K562 (cell line): ENCODE data around the gene SPATA45. TPM values are rescaled to one million over a fixed set of nuclear protein-coding genes. Genes with fewer than 3 reads are reported as not detected.

ENCODE experiments used
- ATAC-seq: fragments of 200-7000 bp; cut with Tn5 transposase; 3 replicates; pipeline ENCODE4 v1.9.1; 2020; ENCODE audit warnings: moderate library complexity
- BruUV-seq: library from RNA; stranded (reverse); fragments of 400-500 nt; replicated peaks from 2 replicates; lab custom pipeline; 2021; lab: Mats Ljungman, UMichigan
- CTCF ChIA-PET: fragments of 300-600 bp; formaldehyde crosslinking; extraction: SDS; loops from one replicate; lab custom pipeline; 2021; ENCODE audit warnings: low intra/inter-chr PET ratio; lab: Yijun Ruan, JAX
- POLR2A ChIA-PET: fragments of 300-600, 350-650 bp; sonication (Branson Sonifier 250); formaldehyde crosslinking; extraction: SDS; loops from one replicate; lab custom pipeline; 2021; ENCODE audit warnings: antibody characterized with exemption, inconsistent platforms; lab: Yijun Ruan, JAX
- DNase-seq, 4 experiments: peaks; one replicate each; pipeline versions ENCODE4 v3.0.0 to v3.0.0-alpha.2; 2011 to 2018; ENCODE audit warnings: low spot score in 3 of 4, mixed read lengths in 3 of 4; ENCODE audit errors: extremely low read depth in 1 of 4
- FAIRE-seq: peaks from 2 replicates; lab custom pipeline; 2011; peaks lifted over from hg19 to GRCh38; lab: Jason Lieb, UNC
- H2AFZ ChIP-seq: 2 replicates; pipeline ENCODE4 v1.6.0; 2011; ENCODE audit warnings: low read depth, low read length, control low read depth, inconsistent platforms
- H3K27ac ChIP-seq: fragments of 200-600 bp; 3 replicates; pipeline ENCODE4 v1.8.0; 2011; ENCODE audit warnings: low read depth, mild to moderate bottlenecking, control low read depth, inconsistent platforms, low read length, moderate library complexity, mixed read lengths; ENCODE audit errors: extremely low read depth
- H3K27me3 ChIP-seq, 2 experiments: fragments of 300-600 bp in 1 of 2; 2 replicates in 1 of 2; 3 replicates in 1 of 2; pipeline versions ENCODE4 v1.6.0 to v1.8.0; 2011; ENCODE audit warnings: inconsistent platforms in 2 of 2, low read length in 2 of 2, mild to moderate bottlenecking in 1 of 2, mixed read lengths in 1 of 2, moderate library complexity in 1 of 2; ENCODE audit not compliant: control insufficient read depth in 2 of 2, insufficient read depth in 2 of 2
- H3K36me3 ChIP-seq: fragments of 300-600 bp; 3 replicates; pipeline ENCODE4 v1.8.0; 2011; ENCODE audit warnings: mild to moderate bottlenecking, low read length, inconsistent platforms; ENCODE audit not compliant: control insufficient read depth, insufficient read depth
- H3K4me1 ChIP-seq, 2 experiments: fragments of 200-600 bp in 1 of 2; replicated peaks in 1 of 2; 2 replicates in 1 of 2; 3 replicates in 1 of 2; pipeline versions ENCODE4 v1.5.1 to v1.8.0; 2011; ENCODE audit warnings: inconsistent platforms in 2 of 2, low read length in 2 of 2, mild to moderate bottlenecking in 1 of 2, mixed read lengths in 1 of 2, moderate library complexity in 1 of 2; ENCODE audit not compliant: control insufficient read depth in 2 of 2, insufficient read depth in 2 of 2
- H3K4me2 ChIP-seq: 2 replicates; pipeline ENCODE4 v1.6.1; 2011; ENCODE audit warnings: low read length, control low read depth, inconsistent platforms, mixed read lengths; ENCODE audit not compliant: insufficient read depth
- H3K4me3 ChIP-seq: fragments of 200-600 bp; sonication (generic), shearing (Covaris generic); 2 replicates; pipeline ENCODE4 v1.5.1; 2016; ENCODE audit warnings: control low read depth, inconsistent platforms
- H3K79me2 ChIP-seq: fragments of 200-600 bp; 3 replicates; pipeline ENCODE4 v1.8.0; 2011; ENCODE audit warnings: low read length, inconsistent platforms; ENCODE audit not compliant: control insufficient read depth, insufficient read depth
- H3K9ac ChIP-seq, 2 experiments: 2 replicates each; pipeline versions ENCODE4 v1.6.0 to v1.6.1; 2011; ENCODE audit warnings: low read depth in 2 of 2, low read length in 2 of 2, control low read depth in 1 of 2, inconsistent platforms in 1 of 2, mild to moderate bottlenecking in 1 of 2, mixed read lengths in 1 of 2; ENCODE audit not compliant: insufficient read depth in 1 of 2
- H3K9me1 ChIP-seq: one replicate; pipeline ENCODE4 v1.6.0; 2011; ENCODE audit warnings: inconsistent platforms, mild to moderate bottlenecking, low read length, moderate library complexity; ENCODE audit not compliant: control insufficient read depth, insufficient read depth
- H3K9me3 ChIP-seq: replicated peaks from 2 replicates; pipeline ENCODE4 v1.5.1; 2011; ENCODE audit warnings: low read depth, low read length, inconsistent platforms; ENCODE audit not compliant: control insufficient read depth, insufficient read depth
- H4K20me1 ChIP-seq: replicated peaks from 2 replicates; pipeline ENCODE4 v1.6.1; 2011; ENCODE audit warnings: low read length, inconsistent platforms, mixed read lengths; ENCODE audit not compliant: control insufficient read depth, insufficient read depth
- CTCF ChIP-seq, 3 experiments: IDR thresholded peaks in 2 of 3; conservative IDR thresholded peaks in 1 of 3; 2 replicates each; pipeline ENCODE4 v1.5.1; 2011 to 2012; ENCODE audit warnings: low read length in 3 of 3, mild to moderate bottlenecking in 3 of 3, control low read depth in 2 of 3, improper control_type of control experiment in 1 of 3, inconsistent platforms in 1 of 3, low read depth in 1 of 3, mixed read lengths in 1 of 3, moderate library complexity in 1 of 3; ENCODE audit not compliant: insufficient read depth in 2 of 3
- LCOR ChIP-seq: sonication (generic); formaldehyde crosslinking; IDR thresholded peaks from 2 replicates; pipeline ENCODE4 v1.8.0; 2022; ENCODE audit warnings: mild to moderate bottlenecking, missing genetic modification reagents
- RAD21 ChIP-seq, 2 experiments: fragments of 250-450 bp in 1 of 2; fragments of 450-650 bp in 1 of 2; sonication (Bioruptor Pico) in 1 of 2; formaldehyde crosslinking in 1 of 2; IDR thresholded peaks in 1 of 2; conservative IDR thresholded peaks in 1 of 2; 2 replicates each; pipeline versions ENCODE4 v1.4.0 to v1.8.0; 2020 to 2022; ENCODE audit warnings: mild to moderate bottlenecking in 2 of 2, moderate library complexity in 1 of 2
- REST ChIP-seq, 2 experiments: fragments of 450-650 bp; formaldehyde crosslinking in 1 of 2; IDR thresholded peaks; 2 replicates each; pipeline versions ENCODE4 v1.4.0 to v1.6.1; 2014 to 2020; ENCODE audit warnings: mild to moderate bottlenecking in 2 of 2, borderline replicate concordance in 1 of 2, low read depth in 1 of 2
- WGBS: fragments of 100-300 bp; shearing (Covaris generic); methylation state at CpG from one replicate; pipeline ENCODE4 v1.1.6; 2016; ENCODE audit warnings: low coverage, mixed read lengths; ENCODE audit not compliant: insufficient coverage; ENCODE audit errors: missing lambda C conversion rate; 5-methylcytosine and 5-hydroxymethylcytosine counted together
- in situ Hi-C: fragments of 300-500 bp; cut with MboI; formaldehyde crosslinking; loops from 4 replicates; pipeline ENCODE4 v1.15.0; 2018; ENCODE audit warnings: inconsistent platforms, mixed read lengths
- intact Hi-C: fragments of 100-400 bp; cut with micrococcal nuclease; formaldehyde crosslinking; loops from 2 replicates; pipeline ENCODE4 v1.14.2; 2022
- polyA plus RNA-seq, 8 experiments: library from polyadenylated mRNA; depleted of rRNA in 4 of 8; stranded (reverse) in 5 of 8; unstranded in 3 of 8; fragments of >200 nt; fragmentation: Nextera tagmentation in 2 of 8; fragmentation: Illumina TruSeq in 1 of 8; extraction: Ambion mirVana in 2 of 8; extraction: Trizol in 1 of 8; gene quantifications; 2 replicates each; pipeline versions ENCODE4 v1.2.1 to v1.2.3, GENCODE V29; 2011 to 2014; ENCODE audit warnings: inconsistent platforms in 1 of 8, missing spikeins in 1 of 8
- total RNA-seq, 7 experiments: library from RNA; depleted of rRNA in 6 of 7; stranded (reverse); fragments of >200 nt in 6 of 7; fragmentation: Illumina TruSeq in 2 of 7; extraction: Trizol in 2 of 7; gene quantifications; 2 replicates each; pipeline versions ENCODE4 v1.2.1 to v1.2.3, GENCODE V29; 2011 to 2021; ENCODE audit warnings: low replicate concordance in 1 of 7

The SPATA45 gene
- total and polyA plus RNA-seq, 9 of the 15 experiments (the other 6 are each of a cell fraction or from before 2014, with no cell fraction given) = 0.18 TPM; not detected in 8

- FAIRE-seq = no peak
- peak in 1 of 4 experiments; percentile 28 for DNase-seq
Observed at GRCh38 chr1:212814537-212815334, 32.7 kb downstream of the SPATA45 start.

More at GRCh38 chr1:212814537-212815334, 32.7 kb downstream of the SPATA45 start:
- no peak overlapping the region for H3K4me3 ChIP-seq
- TF ChIP-seq LCOR (CRISPR knock-in tag) = no peak
- TF ChIP-seq CTCF (IDR thresholded peaks at IDR 0.05 in 2 of 3, conservative IDR thresholded peaks at IDR 0.05 in 1 of 3; ENCODE audit: insufficient read depth in 2 of 3, low read depth in 1 of 3, low read length in 3 of 3) = peak in 2 of 3 experiments; percentile 39 to 49; a peak in 2 of 6 replicates
- TF ChIP-seq REST (IDR thresholded peaks at IDR 0.05; ENCODE audit: borderline replicate concordance) = peak; percentile 43; the same call in 1 of the 2 replicates
- TF ChIP-seq REST (CRISPR knock-in tag; IDR thresholded peaks at IDR 0.05; ENCODE audit: low read depth) = no peak
- TF ChIP-seq RAD21 (CRISPR knock-in tag; conservative IDR thresholded peaks at IDR 0.05 in 1 of 2, IDR thresholded peaks at IDR 0.05 in 1 of 2) = peak; percentile 21 to 61; a peak in 3 of 4 replicates
- H3K9me1 ChIP-seq = no peaks in the 10 kb centered on the region
- no peaks in the 10 kb centered on the region for H3K36me3 ChIP-seq
- H3K27me3 ChIP-seq = no peaks in the 10 kb centered on the region
- no peak for ATAC-seq
- H4K20me1 ChIP-seq = no peaks in the 10 kb centered on the region
- no TSS peak for BruUV-seq
- no peak overlapping the region for H2AFZ ChIP-seq
- in situ Hi-C loops = no loop called here
- ChIA-PET POLR2A (interaction anchor here (0.8 to 1.1 kb wide), 3 partner anchors 9 to 65 kb away, joined by 3 to 7 read pairs (median 3); no protein-coding TSS in a partner anchor), CTCF (interaction anchor here (1.4 to 1.7 kb wide), 3 partner anchors 100 to 181 kb away, joined by 4 to 15 read pairs (median 9); no protein-coding TSS in a partner anchor)
- no peaks in the 10 kb centered on the region for H3K79me2 ChIP-seq
- H3K9ac ChIP-seq = no peak overlapping the region
- H3K27ac ChIP-seq = no peak overlapping the region
- H3K4me2 ChIP-seq = no peak overlapping the region
- WGBS = 57% methylated on average over 5 of the region's 5 CpGs
- intact Hi-C loops = loop anchor here (2.0 kb wide), 2 partner anchors 100 to 180 kb away; no protein-coding TSS in a partner anchor
- H3K9me3 ChIP-seq = no peaks in the 10 kb centered on the region
- H3K4me1 ChIP-seq = no peaks in the 10 kb centered on the region
